NCI-H1417 (cell line): ENCODE results near the gene CREB3L4.
"Not testable (repeated sequence)": the region's sequence is repeated elsewhere in the genome, so short reads cannot be mapped to it uniquely, and the experiment has no call there.

ENCODE experiments used
- DNase-seq, 3 experiments: peaks; one replicate each; lab custom pipeline; 2025; lab: John Stamatoyannopoulos, UW

CREB3L4 gene

DNA sequence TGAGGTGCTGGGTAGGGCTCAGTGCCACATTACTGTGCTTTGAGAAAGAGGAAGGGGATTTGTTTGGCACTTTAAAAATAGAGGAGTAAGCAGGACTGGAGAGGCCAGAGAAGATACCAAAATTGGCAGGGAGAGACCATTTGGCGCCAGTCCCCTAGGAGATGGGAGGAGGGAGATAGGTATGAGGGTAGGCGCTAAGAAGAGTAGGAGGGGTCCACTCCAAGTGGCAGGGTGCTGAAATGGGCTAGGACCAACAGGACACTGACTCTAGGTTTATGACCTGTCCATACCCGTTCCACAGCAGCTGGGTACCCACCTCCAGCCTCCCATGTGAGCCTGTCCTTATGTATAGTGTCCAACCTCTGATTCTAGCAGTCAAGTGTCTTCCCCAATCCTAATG is 8.2 kb upstream of the CREB3L4 start:
- no peak for DNase-seq

DNA sequence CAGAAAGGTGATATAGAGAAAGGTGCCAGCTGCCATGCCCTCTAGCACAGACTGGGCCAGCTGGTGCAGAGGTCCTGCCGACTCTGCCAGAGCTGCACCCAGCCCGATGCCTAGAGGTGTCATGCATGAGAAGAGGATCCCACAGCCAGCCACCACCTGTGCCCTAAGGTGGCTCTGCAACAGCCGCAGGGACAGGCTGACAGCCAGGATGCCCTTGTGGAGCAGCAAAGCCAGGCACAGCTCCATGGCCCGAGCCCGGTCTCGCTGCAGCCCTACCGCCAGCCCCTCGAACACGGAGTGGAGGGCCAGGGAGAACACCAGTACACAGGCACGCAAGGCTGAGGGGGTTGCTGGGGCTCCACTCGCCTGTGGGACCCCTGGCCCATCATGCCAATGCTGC is 7.5 kb upstream of the CREB3L4 start:
- no peak for DNase-seq

GRCh38 chr1:153961421-153961820 is 6.3 kb upstream of the CREB3L4 start:
- no peak for DNase-seq

DNA sequence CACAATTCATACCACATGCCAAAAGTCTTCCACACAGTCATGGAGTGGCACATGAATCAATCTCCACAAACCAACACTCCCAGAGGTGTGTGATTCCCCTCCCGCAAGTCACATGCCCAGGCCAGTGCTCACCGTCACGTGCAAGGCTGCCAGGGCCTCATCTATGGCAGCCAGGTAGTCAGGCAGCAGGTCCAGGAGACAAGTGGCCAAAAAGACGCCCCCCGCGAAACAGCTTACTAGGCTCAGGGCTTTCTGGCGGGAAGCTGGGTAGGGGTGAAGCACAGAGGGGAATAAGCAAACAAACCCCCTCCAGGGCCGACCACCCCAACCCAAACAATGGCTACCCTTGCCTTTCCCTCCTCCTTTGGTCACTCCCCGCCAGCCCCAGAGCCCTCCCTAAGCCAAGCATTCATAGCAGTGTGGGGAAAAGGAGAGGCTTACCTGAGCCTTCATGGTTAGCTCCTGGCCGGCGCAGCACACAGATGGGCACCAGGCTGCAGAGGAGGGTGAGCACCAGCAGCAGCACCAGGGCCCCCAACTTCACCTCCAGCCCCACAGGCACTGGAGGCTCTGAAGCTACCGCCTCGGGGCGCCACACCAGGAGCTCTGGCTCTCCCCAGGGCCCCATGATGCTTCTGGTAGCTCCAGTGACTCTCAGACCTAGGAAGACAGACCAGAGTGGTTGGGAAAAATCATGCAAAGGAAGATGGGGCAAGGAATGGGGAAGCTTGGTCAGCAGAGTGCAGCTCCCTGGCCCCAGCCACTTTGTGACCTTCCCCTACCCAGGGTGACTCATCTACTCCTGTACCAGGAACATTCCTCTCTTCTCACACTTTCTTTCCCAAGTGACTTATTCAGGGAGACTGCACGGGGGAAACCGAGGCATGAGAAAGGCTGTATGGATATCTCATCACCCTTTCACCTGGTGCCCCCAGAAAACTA is 5.3 kb upstream of the CREB3L4 start:
- no peak for DNase-seq

- peak; percentile 96 to 100 (median 98) for DNase-seq
Observed at GRCh38 chr1:153963030-153963849, 4.5 kb upstream of the CREB3L4 start, which contains the start of gene SLC39A1. SLC39A1 (minus strand) TSS chr1:153963537; CDS start chr1:153962715, 822 bp downstream.

DNA sequence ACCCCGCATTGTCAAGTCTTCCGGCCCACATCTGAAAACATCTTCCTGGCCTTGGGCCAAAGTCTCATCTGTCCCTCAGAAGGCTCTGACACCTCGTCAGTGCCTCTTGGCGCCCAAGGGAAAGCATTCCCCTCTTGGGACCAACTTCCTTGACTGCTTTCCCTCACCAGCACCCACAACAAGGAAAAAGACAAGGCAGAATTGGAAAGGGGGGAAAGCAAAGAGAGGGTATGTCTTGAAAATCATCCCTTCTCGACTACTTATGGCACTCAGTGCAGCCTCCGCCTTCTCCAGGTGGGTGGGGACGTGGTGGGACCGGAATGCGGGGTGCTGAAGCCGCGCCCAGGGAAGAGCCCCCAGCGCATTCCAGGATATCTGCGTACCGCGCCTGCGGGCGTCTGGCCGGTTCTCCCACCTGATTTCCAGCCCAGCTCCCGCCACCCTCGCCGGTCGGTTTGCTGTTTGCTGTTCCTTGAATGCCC is 3.8 kb upstream of the CREB3L4 start:
- DNase-seq = no peak

DNA sequence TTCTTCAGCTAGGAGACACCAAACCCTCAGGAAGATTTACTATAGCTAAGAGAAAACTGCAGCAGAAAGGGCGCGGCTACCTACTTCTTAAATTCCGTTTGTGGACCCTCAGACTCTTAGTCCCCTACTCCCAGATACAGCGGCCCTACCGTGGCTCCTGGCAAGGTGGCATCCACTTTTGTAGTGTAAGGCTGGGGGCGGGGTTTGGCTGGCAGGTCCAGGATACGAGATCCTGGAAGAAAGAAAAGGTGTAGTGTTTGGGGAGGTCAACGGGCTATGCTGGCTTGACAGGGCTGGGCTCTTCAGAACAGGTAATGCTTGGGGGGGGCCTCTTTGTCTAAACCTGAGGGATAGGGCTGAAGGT is 280 bp downstream of the CREB3L4 start:
- peak in 1 of 3 experiments; percentile 89 for DNase-seq

DNA sequence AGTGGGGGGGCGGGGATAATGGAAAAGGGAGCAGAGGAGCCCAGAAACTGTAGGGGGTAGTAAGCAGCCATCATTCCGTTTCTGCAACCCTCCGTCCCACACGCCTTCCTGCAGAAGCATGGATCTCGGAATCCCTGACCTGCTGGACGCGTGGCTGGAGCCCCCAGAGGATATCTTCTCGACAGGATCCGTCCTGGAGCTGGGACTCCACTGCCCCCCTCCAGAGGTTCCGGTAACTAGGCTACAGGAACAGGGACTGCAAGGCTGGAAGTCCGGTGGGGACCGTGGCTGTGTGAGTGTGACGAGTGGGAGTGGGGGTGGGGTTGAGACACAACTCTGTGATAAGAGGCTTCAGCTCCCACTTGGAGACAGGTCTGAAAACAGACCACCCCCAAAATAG is 706 bp downstream of the CREB3L4 start:
- DNase-seq = peak in 2 of 3 experiments; percentile 44 to 60

- DNase-seq = no peak
Observed at GRCh38 chr1:153968972-153969371, 1.3 kb downstream of the CREB3L4 start.

DNA sequence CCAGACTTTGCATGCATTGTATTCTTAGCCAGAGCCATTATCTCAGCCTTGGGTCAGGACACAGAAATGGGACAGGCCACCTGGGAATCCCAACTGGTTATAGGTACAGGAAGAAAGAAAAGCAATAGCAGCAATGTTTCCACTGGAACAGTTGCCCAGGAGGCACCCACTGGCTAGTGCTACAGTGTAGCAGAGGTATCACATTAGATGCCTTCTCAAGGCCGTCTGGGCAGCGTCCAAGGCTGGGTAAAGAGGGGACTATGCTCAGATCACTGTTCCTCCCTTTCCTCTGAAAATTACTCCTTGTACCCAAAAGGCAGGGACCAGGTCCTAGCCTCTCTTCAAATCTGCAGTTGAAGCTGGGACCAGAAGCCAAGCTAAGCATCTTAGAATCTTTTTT is 2.6 kb downstream of the CREB3L4 start:
- no peak for DNase-seq

DNA sequence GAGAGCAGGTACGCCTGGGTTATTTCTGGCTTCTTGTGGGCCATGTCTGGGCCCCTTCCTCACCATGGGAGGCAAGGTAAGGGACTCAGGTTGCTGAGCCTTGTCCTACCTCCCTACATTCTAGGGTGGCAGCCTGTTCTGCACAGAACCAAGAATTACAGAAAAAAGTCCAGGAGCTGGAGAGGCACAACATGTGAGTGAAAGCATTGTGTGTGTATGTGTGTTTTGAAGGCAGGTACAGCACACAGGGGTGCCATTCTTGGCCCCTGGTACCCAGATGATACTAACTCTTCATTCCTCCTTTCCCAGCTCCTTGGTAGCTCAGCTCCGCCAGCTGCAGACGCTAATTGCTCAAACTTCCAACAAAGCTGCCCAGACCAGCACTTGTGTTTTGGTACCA is 5.4 kb downstream of the CREB3L4 start:
- no peak for DNase-seq

DNA sequence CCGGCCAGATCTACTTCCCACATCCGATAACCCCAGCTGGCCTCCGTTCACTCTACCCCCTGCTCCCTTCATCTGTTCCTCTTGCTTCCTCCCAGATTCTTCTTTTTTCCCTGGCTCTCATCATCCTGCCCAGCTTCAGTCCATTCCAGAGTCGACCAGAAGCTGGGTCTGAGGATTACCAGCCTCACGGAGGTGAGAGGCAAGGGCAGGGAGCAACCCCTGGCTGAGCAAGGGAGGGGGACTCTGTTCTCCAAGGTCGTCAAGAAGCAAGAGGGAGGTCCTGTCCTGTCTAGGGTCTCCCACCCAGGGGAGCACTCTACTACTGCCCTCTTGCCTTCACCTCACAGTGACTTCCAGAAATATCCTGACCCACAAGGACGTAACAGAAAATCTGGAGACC is 5.8 kb downstream of the CREB3L4 start:
- no peak for DNase-seq

- peak in 1 of 3 experiments; percentile 54 for DNase-seq
Observed at GRCh38 chr1:153976819-153977249, 9.1 kb downstream of the CREB3L4 start.

- peak; percentile 91 to 97 (median 92) for DNase-seq
Observed at GRCh38 chr1:153977250-153978240, 9.8 kb downstream of the CREB3L4 start, which contains the start of gene JTB. JTB (minus strand) TSS chr1:153977674; CDS start chr1:153977252, 422 bp downstream.

GRCh38 chr1:153978274-153978909 is 10.7 kb downstream of the CREB3L4 start:
- DNase-seq = no peak

GRCh38 chr1:153979091-153979490 is 11.4 kb downstream of the CREB3L4 start:
- not testable (repeated sequence) for DNase-seq

- not testable (repeated sequence) for DNase-seq
Observed at GRCh38 chr1:153981735-153982134, 14.0 kb downstream of the CREB3L4 start.

DNA sequence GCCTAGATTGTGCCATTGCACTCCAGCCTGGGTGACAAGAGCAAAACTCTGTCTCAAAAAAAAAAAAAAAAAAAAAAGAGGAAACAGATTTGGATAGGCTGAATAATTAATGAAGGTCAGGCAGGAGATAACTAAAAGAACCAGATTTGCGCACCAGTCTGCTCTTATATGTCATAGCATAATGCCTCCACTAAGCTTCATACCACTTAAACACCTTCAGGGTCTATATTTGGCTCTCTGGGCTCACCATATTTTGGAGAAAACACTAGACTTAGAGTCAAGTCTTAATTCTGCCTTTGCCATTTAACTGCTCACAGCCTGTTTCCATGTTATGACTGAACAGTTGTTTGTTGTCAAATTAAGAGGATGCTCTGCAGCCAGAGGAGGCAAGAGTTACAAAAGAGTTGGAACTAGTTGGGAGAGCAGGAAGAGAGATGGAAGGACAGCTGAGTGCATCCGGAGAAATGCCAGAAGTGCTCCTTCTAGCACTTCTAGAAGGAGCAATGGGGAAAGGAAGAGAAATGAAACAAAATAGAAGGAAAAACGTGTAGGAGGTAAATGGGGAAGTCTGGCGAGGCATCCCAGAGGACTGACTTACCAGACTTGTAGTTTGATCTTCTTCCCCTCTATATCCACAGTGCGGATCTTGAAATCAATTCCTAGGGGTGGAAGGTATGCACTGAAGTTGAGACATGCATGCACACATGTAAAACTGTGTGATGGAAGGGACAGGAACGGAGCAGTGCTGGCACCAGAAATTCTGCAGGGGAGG is 16.6 kb downstream of the CREB3L4 start:
- DNase-seq = no peak

GRCh38 chr1:153985341-153985912 is 17.7 kb downstream of the CREB3L4 start:
- DNase-seq = no peak
